ENCODE measurements around the gene UQCRC2. TPM values are rescaled to one million over a fixed set of nuclear protein-coding genes. Genes with fewer than 3 reads are reported as not detected.

UQCRC2 gene
- total RNA-seq, 4 donors from 2014 or later = 112 to 359 (median 321) TPM

GRCh38 chr16:21940570-21940969 is 12.6 kb upstream of the UQCRC2 start:
- Histone ChIP-seq H3K36me3 (no peaks in the 10 kb centered on the region), H3K9me3 (no peaks in the 10 kb centered on the region), H3K27me3 (no peaks in the 10 kb centered on the region), H3K27ac (no peak overlapping the region), H3K4me1 (peaks cover 0 to 11% (median 5%) of the 10 kb centered on the region in 4 donors), H3K4me3 (no peak overlapping the region)
- DNase-seq = no peak
- TF ChIP-seq POLR2A (IDR thresholded peaks at IDR 0.05) (no peak), POLR2AphosphoS5 (IDR thresholded peaks at IDR 0.05) (no peak), EP300 (IDR thresholded peaks at IDR 0.05; ENCODE audit: low read depth) (no peak), CTCF (IDR thresholded peaks at IDR 0.05) (no peak)
- intact Hi-C loops (cut with DNase I; ENCODE audit: low total_unique reads) (no loop called here), in situ Hi-C loops (cut with MboI; ENCODE audit: low pct_ligation_motif_present in 1 of 4, low pct_unique_long_range_greater_than_20kb in 1 of 4, low sequenced_read_pairs in 3 of 4) (no loop called here)
- WGBS, 2 donors (ENCODE audit: low coverage in 1 of 2) = 80 to 86% methylated on average over 1 of the region's 1 CpG

- Histone ChIP-seq H3K4me1 (no peaks in the 10 kb centered on the region), H3K9me3 (no peaks in the 10 kb centered on the region), H3K36me3 (no peaks in the 10 kb centered on the region), H3K27ac (no peak overlapping the region), H3K4me3 (no peak overlapping the region), H3K27me3 (no peaks in the 10 kb centered on the region)
- in situ Hi-C loops (cut with MboI; ENCODE audit: low pct_ligation_motif_present in 1 of 4, low pct_unique_long_range_greater_than_20kb in 1 of 4, low sequenced_read_pairs in 3 of 4) (no loop called here), intact Hi-C loops (cut with DNase I; ENCODE audit: low total_unique reads) (no loop called here)
- no peak for TF ChIP-seq POLR2A (IDR thresholded peaks at IDR 0.05)
- TF ChIP-seq CTCF (IDR thresholded peaks at IDR 0.05) = no peak
- no peak for TF ChIP-seq EP300 (IDR thresholded peaks at IDR 0.05; ENCODE audit: low read depth)
- TF ChIP-seq POLR2AphosphoS5 (IDR thresholded peaks at IDR 0.05) = no peak
- DNase-seq = no peak
- 96% methylated on average over 4 of the region's 4 CpGs; no CpG with 5 or more reads in 1 of the 2 donors for WGBS, 2 donors (ENCODE audit: low coverage in 1 of 2)
Measured at GRCh38 chr16:21943571-21943970, 9.6 kb upstream of the UQCRC2 start.

GRCh38 chr16:21946889-21947635 is 6.1 kb upstream of the UQCRC2 start:
- DNase-seq = no peak
- no peak for TF ChIP-seq EP300 (IDR thresholded peaks at IDR 0.05; ENCODE audit: low read depth)
- no peak for TF ChIP-seq POLR2AphosphoS5 (IDR thresholded peaks at IDR 0.05)
- no peak for TF ChIP-seq POLR2A (IDR thresholded peaks at IDR 0.05)
- TF ChIP-seq CTCF (IDR thresholded peaks at IDR 0.05) = no peak
- no peak overlapping the region for H3K27ac ChIP-seq
- in situ Hi-C loops (cut with MboI; ENCODE audit: low pct_ligation_motif_present in 1 of 4, low pct_unique_long_range_greater_than_20kb in 1 of 4, low sequenced_read_pairs in 3 of 4) (no loop called here), intact Hi-C loops (cut with DNase I; ENCODE audit: low total_unique reads) (no loop called here)
- 70 to 78% methylated on average over 7 to 9 of the region's 9 CpGs for WGBS, 2 donors (ENCODE audit: low coverage in 1 of 2)
- no peak overlapping the region for H3K4me3 ChIP-seq
- H3K36me3 ChIP-seq = no peaks in the 10 kb centered on the region
- H3K9me3 ChIP-seq = no peaks in the 10 kb centered on the region
- H3K4me1 ChIP-seq = peaks cover 0 to 25% (median 19%) of the 10 kb centered on the region in 4 donors
- no peaks in the 10 kb centered on the region for H3K27me3 ChIP-seq

- Histone ChIP-seq H3K4me1 (peaks cover 0 to 37% (median 31%) of the 10 kb centered on the region in 4 donors), H3K27ac (no peak overlapping the region), H3K9me3 (no peaks in the 10 kb centered on the region), H3K36me3 (no peaks in the 10 kb centered on the region), H3K4me3 (no peak overlapping the region), H3K27me3 (no peaks in the 10 kb centered on the region)
- in situ Hi-C loops (cut with MboI; ENCODE audit: low pct_ligation_motif_present in 1 of 4, low pct_unique_long_range_greater_than_20kb in 1 of 4, low sequenced_read_pairs in 3 of 4) = loop anchor here in 2 of 4 donors (25.0 kb wide), 1 partner anchor 137 kb away; no protein-coding TSS in a partner anchor
- 40 to 59% methylated on average over 1 of the region's 1 CpG for WGBS, 2 donors (ENCODE audit: low coverage in 1 of 2)
- intact Hi-C loops (cut with DNase I; ENCODE audit: low total_unique reads) = no loop called here
- TF ChIP-seq POLR2A (IDR thresholded peaks at IDR 0.05) (no peak), EP300 (IDR thresholded peaks at IDR 0.05; ENCODE audit: low read depth) (no peak), CTCF (IDR thresholded peaks at IDR 0.05) (no peak), POLR2AphosphoS5 (IDR thresholded peaks at IDR 0.05) (no peak)
- no peak for DNase-seq
Measured at GRCh38 chr16:21949713-21950260, 3.4 kb upstream of the UQCRC2 start.

Measured in transverse colon (tissue), 4 donors.